RWPE2 (cell line): ENCODE data around the gene SPDYA.
A peak's percentile ranks its signal among the peaks of the same experiment; 100 is the strongest.

Experiments
- ATAC-seq: fragments of 200-7000 bp; cut with Tn5 transposase; 3 replicates; pipeline ENCODE4 v1.9.1; 2021; ENCODE audit warnings: low read depth
- DNase-seq: peaks from one replicate; pipeline ENCODE4 v3.0.0-alpha.2; 2020; ENCODE audit warnings: low spot score
- H3K27ac ChIP-seq: fragments of 450-650 bp; 2 replicates; pipeline ENCODE4 v1.5.1; 2017; ENCODE audit warnings: mild to moderate bottlenecking; ENCODE audit not compliant: poor library complexity, severe bottlenecking
- H3K27me3 ChIP-seq: fragments of 250-450 bp; sonication (Bioruptor Pico); 2 replicates; pipeline ENCODE4 v1.5.1; 2021; ENCODE audit warnings: mild to moderate bottlenecking, moderate library complexity; ENCODE audit not compliant: insufficient read depth, poor library complexity, severe bottlenecking
- H3K36me3 ChIP-seq: fragments of 250-450 bp; sonication (Bioruptor Pico); 2 replicates; pipeline ENCODE4 v1.5.1; 2020; ENCODE audit warnings: low read depth, mild to moderate bottlenecking, moderate library complexity
- H3K4me1 ChIP-seq: fragments of 250-450 bp; sonication (Bioruptor Pico); 2 replicates; pipeline ENCODE4 v1.5.1; 2021; ENCODE audit warnings: mild to moderate bottlenecking, moderate library complexity; ENCODE audit not compliant: insufficient read depth, poor library complexity, severe bottlenecking
- H3K4me3 ChIP-seq: fragments of 250-450 bp; sonication (Bioruptor Pico); 2 replicates; pipeline ENCODE4 v1.5.1; 2021; ENCODE audit warnings: mild to moderate bottlenecking, moderate library complexity; ENCODE audit not compliant: severe bottlenecking
- H3K9me3 ChIP-seq: fragments of 250-450 bp; sonication (Bioruptor Pico); 2 replicates; pipeline ENCODE4 v1.5.1; 2021; ENCODE audit warnings: mild to moderate bottlenecking, moderate library complexity; ENCODE audit not compliant: severe bottlenecking
- CTCF ChIP-seq: fragments of 450-650 bp; IDR thresholded peaks from one replicate; pipeline ENCODE4 v1.5.1; 2017; ENCODE audit warnings: mild to moderate bottlenecking, moderate library complexity; ENCODE audit not compliant: poor library complexity, severe bottlenecking

The SPDYA gene

GRCh38 chr2:28880193-28880592 lies 69.6 kb downstream of the SPDYA start:
- no peaks in the 10 kb centered on the region for H3K9me3 ChIP-seq
- no peak for DNase-seq
- no peaks in the 10 kb centered on the region for H3K36me3 ChIP-seq
- TF ChIP-seq CTCF = no peak
- no peaks in the 10 kb centered on the region for H3K27me3 ChIP-seq
- H3K27ac ChIP-seq = no peak overlapping the region
- ATAC-seq = no peak
- H3K4me3 ChIP-seq = no peak overlapping the region
- no peaks in the 10 kb centered on the region for H3K4me1 ChIP-seq

GRCh38 chr2:28893488-28893887 lies 82.9 kb downstream of the SPDYA start:
- Histone ChIP-seq H3K4me3 (no peak overlapping the region), H3K27ac (no peak overlapping the region), H3K9me3 (no peaks in the 10 kb centered on the region), H3K36me3 (peaks cover 24% of the 10 kb centered on the region), H3K4me1 (peaks cover 27% of the 10 kb centered on the region), H3K27me3 (no peaks in the 10 kb centered on the region)
- no peak for ATAC-seq
- TF ChIP-seq CTCF = no peak
- DNase-seq = no peak

- no peak for TF ChIP-seq CTCF
- H3K4me1 ChIP-seq = peaks cover 32% of the 10 kb centered on the region
- peaks cover 25% of the 10 kb centered on the region for H3K36me3 ChIP-seq
- peak within 1 kb of the TSS; percentile 87 for H3K27ac ChIP-seq
- H3K27me3 ChIP-seq = no peaks in the 10 kb centered on the region
- H3K9me3 ChIP-seq = no peaks in the 10 kb centered on the region
- DNase-seq (peak; percentile 99), ATAC-seq (peak; percentile 84)
- peak within 1 kb of the TSS; percentile 92 for H3K4me3 ChIP-seq
Measured at GRCh38 chr2:28894470-28895188, 84.0 kb downstream of the SPDYA start, which contains the start of gene WDR43. TSS of gene WDR43 (plus strand) at chr2:28894667. CDS start at chr2:28894699, 32 bp downstream.

GRCh38 chr2:28895189-28895893 lies 84.7 kb downstream of the SPDYA start:
- no peak for TF ChIP-seq CTCF
- Histone ChIP-seq H3K27ac (peak overlapping the region; percentile 87), H3K27me3 (no peaks in the 10 kb centered on the region), H3K4me3 (peak overlapping the region; percentile 92), H3K4me1 (peaks cover 32% of the 10 kb centered on the region), H3K9me3 (no peaks in the 10 kb centered on the region), H3K36me3 (peaks cover 30% of the 10 kb centered on the region)
- DNase-seq (no peak), ATAC-seq (peak; percentile 51)
